Measurements from ENCODE around the gene CLPTM1L. TPM values are rescaled to one million over a fixed set of nuclear protein-coding genes. Genes with fewer than 3 reads are reported as not detected.

Gene CLPTM1L
- total RNA-seq, 2 experiments from 2014 or later, result 80.9 to 82.7 TPM

DNA sequence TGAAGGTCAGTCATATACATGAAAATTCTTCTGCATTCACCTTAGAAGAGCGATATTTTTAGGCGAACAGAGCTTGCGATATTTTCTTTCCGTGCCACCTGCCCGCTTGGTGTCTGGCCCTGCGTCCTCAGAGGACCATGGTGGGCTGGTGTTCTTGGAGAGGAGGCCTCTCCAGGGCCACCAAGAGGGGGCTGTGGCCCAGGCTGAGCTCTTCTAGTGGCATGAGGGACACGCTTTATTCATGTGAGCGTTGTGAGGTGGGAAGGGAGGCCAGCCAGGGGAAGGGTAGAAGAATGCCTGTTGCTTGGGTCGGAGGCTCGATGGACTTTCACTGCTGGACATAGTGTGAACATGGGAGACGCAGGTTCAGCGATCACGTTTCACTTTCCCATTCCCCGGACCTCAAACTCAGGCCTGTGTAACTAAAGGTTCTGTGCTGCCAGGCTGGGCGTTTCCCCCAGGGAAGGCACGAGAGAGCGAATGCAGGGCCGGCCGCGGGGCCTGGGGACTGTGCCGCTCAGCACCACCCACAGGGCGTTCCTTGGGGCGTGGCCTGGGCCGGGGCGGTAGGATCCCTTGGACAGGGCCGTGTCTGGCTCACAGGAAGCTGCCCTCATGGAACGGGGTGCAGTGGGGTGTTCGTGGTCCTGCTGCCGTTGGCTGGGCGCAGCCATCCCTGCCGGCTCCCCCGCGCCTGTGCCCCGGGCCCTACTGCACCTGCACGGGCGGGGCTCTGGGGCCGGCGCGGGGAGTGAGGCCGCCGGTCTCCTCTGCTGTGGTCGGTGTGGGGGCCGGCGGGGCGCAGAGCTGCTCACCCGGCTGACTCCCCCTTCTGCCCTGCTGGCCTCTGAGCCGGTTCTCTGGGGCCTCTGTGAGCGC, 40.7 kb upstream of the CLPTM1L start:
- ATAC-seq (ENCODE audit: low read depth) (peak; percentile 92), DNase-seq (peak; percentile 88)
- peaks cover 14% of the 10 kb centered on the region for H3K4me1 Mint-ChIP-seq
- H3K36me3 Mint-ChIP-seq, result peaks cover 2% of the 10 kb centered on the region
- peaks cover 18% of the 10 kb centered on the region for H3K27me3 Mint-ChIP-seq
- H3K27ac Mint-ChIP-seq, result peak overlapping the region; percentile 98
- POLR2A ChIA-PET, result interaction anchor here (0.7 to 1.4 kb wide), 8 partner anchors 9 to 493 kb away, joined by 3 to 7 read pairs (median 4); partner anchors contain the start of genes BRD9 and TRIP13
- peak overlapping the region; percentile 97 for H3K4me3 Mint-ChIP-seq
- no peaks in the 10 kb centered on the region for H3K9me3 Mint-ChIP-seq

DNA sequence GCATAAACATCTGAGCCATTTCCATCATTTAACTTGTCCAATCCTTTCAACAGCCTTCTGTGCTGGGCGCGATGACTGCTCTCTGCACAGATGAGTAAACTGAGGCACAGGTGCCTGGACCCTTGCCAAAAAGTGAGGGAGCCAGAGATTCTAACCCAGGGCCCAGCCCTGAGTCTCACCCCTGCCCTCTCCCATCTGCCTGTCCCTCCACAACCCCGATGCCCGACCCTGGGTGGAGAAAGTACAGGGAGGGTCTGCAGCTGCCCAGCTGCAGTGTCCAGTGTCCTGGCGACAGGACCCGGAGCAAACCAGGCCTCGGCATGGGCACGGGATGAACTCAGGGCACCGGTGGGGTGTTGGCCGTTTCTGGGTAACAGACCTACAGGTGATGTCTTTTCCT, 39.6 kb upstream of the CLPTM1L start:
- POLR2A ChIA-PET, result interaction anchor here (0.9 to 1.3 kb wide), 2 partner anchors 39 to 210 kb away, joined by 3 to 4 read pairs; no protein-coding TSS in a partner anchor
- peaks cover 14% of the 10 kb centered on the region for H3K4me1 Mint-ChIP-seq
- no peak for DNase-seq
- no peak overlapping the region for H3K27ac Mint-ChIP-seq
- ATAC-seq (ENCODE audit: low read depth), result no peak
- H3K4me3 Mint-ChIP-seq, result no peak overlapping the region
- no peaks in the 10 kb centered on the region for H3K9me3 Mint-ChIP-seq
- peaks cover 18% of the 10 kb centered on the region for H3K27me3 Mint-ChIP-seq
- peaks cover 2% of the 10 kb centered on the region for H3K36me3 Mint-ChIP-seq

GRCh38 chr5:1383886-1384401, 39.0 kb upstream of the CLPTM1L start:
- no peak overlapping the region for H3K4me3 Mint-ChIP-seq
- peaks cover 2% of the 10 kb centered on the region for H3K36me3 Mint-ChIP-seq
- peaks cover 16% of the 10 kb centered on the region for H3K27me3 Mint-ChIP-seq
- POLR2A ChIA-PET, result no interaction called here
- H3K9me3 Mint-ChIP-seq, result no peaks in the 10 kb centered on the region
- peaks cover 14% of the 10 kb centered on the region for H3K4me1 Mint-ChIP-seq
- no peak overlapping the region for H3K27ac Mint-ChIP-seq
- ATAC-seq (ENCODE audit: low read depth) (no peak), DNase-seq (no peak)

DNA sequence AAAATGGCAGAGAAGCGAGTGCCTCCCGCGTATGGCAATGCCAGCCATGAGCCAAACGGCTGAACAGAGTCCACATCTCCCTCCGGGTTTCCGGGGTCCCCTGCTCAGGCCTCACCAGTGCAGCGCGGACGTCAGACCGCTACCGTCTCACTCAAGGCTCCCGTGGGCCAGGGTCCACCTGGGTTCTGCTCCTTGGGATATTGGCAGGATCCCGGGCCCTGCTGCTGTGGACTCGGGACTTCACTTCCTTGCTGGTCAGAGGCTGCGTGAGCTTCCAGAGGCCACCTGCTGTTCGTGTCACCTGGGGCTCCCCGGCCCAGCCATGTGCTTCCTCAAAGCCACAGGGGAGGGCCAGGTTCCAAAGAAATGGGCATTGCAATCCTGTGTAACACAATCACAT, 38.4 kb upstream of the CLPTM1L start:
- no peak overlapping the region for H3K4me3 Mint-ChIP-seq
- no peaks in the 10 kb centered on the region for H3K9me3 Mint-ChIP-seq
- H3K27me3 Mint-ChIP-seq, result peaks cover 11% of the 10 kb centered on the region
- ATAC-seq (ENCODE audit: low read depth), result no peak
- POLR2A ChIA-PET, result no interaction called here
- H3K4me1 Mint-ChIP-seq, result peaks cover 14% of the 10 kb centered on the region
- no peak overlapping the region for H3K27ac Mint-ChIP-seq
- H3K36me3 Mint-ChIP-seq, result peaks cover 2% of the 10 kb centered on the region
- no peak for DNase-seq

DNA sequence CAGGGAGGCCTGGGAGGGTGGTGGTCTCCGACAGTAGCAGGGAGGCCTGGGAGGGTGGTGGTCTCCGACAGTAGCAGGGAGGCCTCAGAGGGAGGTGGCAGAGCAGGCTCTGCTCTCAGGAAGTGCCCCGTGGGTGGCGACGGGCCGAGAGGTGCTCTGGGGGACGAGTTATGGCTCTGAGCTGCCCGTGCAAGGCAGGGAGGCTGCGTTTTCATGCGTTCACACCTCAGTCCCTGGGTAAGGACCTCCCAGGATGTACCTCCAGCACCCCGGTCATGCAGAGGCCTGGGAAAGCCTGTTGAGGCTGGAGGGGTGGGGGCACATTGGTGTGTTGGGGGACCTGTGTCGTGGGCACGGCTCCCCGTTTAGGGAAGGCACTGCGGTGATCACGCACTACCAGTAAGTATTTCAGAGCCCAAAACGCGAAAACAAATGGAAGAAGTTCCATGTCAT, 37.4 kb upstream of the CLPTM1L start:
- Mint-ChIP-seq H3K27me3 (peaks cover 4% of the 10 kb centered on the region), H3K4me1 (peaks cover 12% of the 10 kb centered on the region), H3K27ac (no peak overlapping the region), H3K9me3 (no peaks in the 10 kb centered on the region), H3K36me3 (no peaks in the 10 kb centered on the region), H3K4me3 (no peak overlapping the region)
- POLR2A ChIA-PET, result no interaction called here
- ATAC-seq (ENCODE audit: low read depth), result no peak
- DNase-seq, result no peak

GRCh38 chr5:1381370-1382247, 36.7 kb upstream of the CLPTM1L start:
- Mint-ChIP-seq H3K4me3 (no peak overlapping the region), H3K27me3 (peaks cover 3% of the 10 kb centered on the region), H3K4me1 (peaks cover 6% of the 10 kb centered on the region), H3K9me3 (no peaks in the 10 kb centered on the region), H3K27ac (peak overlapping the region; percentile 46), H3K36me3 (no peaks in the 10 kb centered on the region)
- POLR2A ChIA-PET, result no interaction called here
- no peak for DNase-seq
- ATAC-seq (ENCODE audit: low read depth), result no peak

GRCh38 chr5:1380910-1381309, 36.0 kb upstream of the CLPTM1L start:
- Mint-ChIP-seq H3K4me1 (peaks cover 4% of the 10 kb centered on the region), H3K4me3 (no peak overlapping the region), H3K9me3 (no peaks in the 10 kb centered on the region), H3K36me3 (no peaks in the 10 kb centered on the region), H3K27ac (no peak overlapping the region), H3K27me3 (peaks cover 3% of the 10 kb centered on the region)
- POLR2A ChIA-PET, result no interaction called here
- ATAC-seq (ENCODE audit: low read depth), result no peak
- no peak for DNase-seq

- Mint-ChIP-seq H3K36me3 (no peaks in the 10 kb centered on the region), H3K9me3 (no peaks in the 10 kb centered on the region), H3K4me3 (peak overlapping the region; percentile 60), H3K27ac (peak overlapping the region; percentile 37), H3K27me3 (peaks cover 3% of the 10 kb centered on the region), H3K4me1 (peaks cover 2% of the 10 kb centered on the region)
- peak; percentile 80 for DNase-seq
- peak; percentile 93 for ATAC-seq (ENCODE audit: low read depth)
- POLR2A ChIA-PET, result no interaction called here
Measured at GRCh38 chr5:1380011-1380817, 35.3 kb upstream of the CLPTM1L start.

GRCh38 chr5:1378866-1379659, 34.2 kb upstream of the CLPTM1L start:
- Mint-ChIP-seq H3K27ac (no peak overlapping the region), H3K9me3 (no peaks in the 10 kb centered on the region), H3K4me1 (peaks cover 2% of the 10 kb centered on the region), H3K4me3 (no peak overlapping the region), H3K27me3 (peaks cover 3% of the 10 kb centered on the region), H3K36me3 (no peaks in the 10 kb centered on the region)
- POLR2A ChIA-PET, result no interaction called here
- no peak for ATAC-seq (ENCODE audit: low read depth)
- DNase-seq, result no peak

GRCh38 chr5:1378096-1378495, 33.2 kb upstream of the CLPTM1L start:
- POLR2A ChIA-PET, result no interaction called here
- ATAC-seq (ENCODE audit: low read depth) (no peak), DNase-seq (no peak)
- no peaks in the 10 kb centered on the region for H3K36me3 Mint-ChIP-seq
- H3K9me3 Mint-ChIP-seq, result no peaks in the 10 kb centered on the region
- peaks cover 3% of the 10 kb centered on the region for H3K27me3 Mint-ChIP-seq
- H3K4me1 Mint-ChIP-seq, result peaks cover 2% of the 10 kb centered on the region
- H3K27ac Mint-ChIP-seq, result no peak overlapping the region
- H3K4me3 Mint-ChIP-seq, result no peak overlapping the region

GRCh38 chr5:1376981-1377380, 32.1 kb upstream of the CLPTM1L start:
- ATAC-seq (ENCODE audit: low read depth) (no peak), DNase-seq (no peak)
- Mint-ChIP-seq H3K27me3 (peaks cover 3% of the 10 kb centered on the region), H3K27ac (no peak overlapping the region), H3K36me3 (no peaks in the 10 kb centered on the region), H3K4me3 (no peak overlapping the region), H3K4me1 (peaks cover 2% of the 10 kb centered on the region), H3K9me3 (no peaks in the 10 kb centered on the region)
- POLR2A ChIA-PET, result interaction anchor here (1.7 kb wide), 1 partner anchor 9 kb away, joined by 5 read pairs; no protein-coding TSS in a partner anchor
